Stimulated activated naive CD4-positive, alpha-beta T cell (primary cell): Measurements from ENCODE around the gene NR1H2.

ENCODE experiments used
- DNase-seq, 6 experiments: peaks; one replicate each; lab custom pipeline; 2025; lab: John Stamatoyannopoulos, UW

The NR1H2 gene

GRCh38 chr19:50422397-50423278 lies 46.4 kb downstream of the NR1H2 start:
- DNase-seq: no peak

GRCh38 chr19:50423279-50424113 lies 47.2 kb downstream of the NR1H2 start:
- no peak for DNase-seq

GRCh38 chr19:50425581-50425980 lies 49.3 kb downstream of the NR1H2 start:
- no peak for DNase-seq

GRCh38 chr19:50427318-50427925 lies 51.2 kb downstream of the NR1H2 start:
- no peak for DNase-seq

GRCh38 chr19:50427997-50428425 lies 51.8 kb downstream of the NR1H2 start:
- DNase-seq: peak; percentile 14 to 53 (median 47)

- DNase-seq: no peak
Observed at GRCh38 chr19:50428772-50429463, 52.7 kb downstream of the NR1H2 start.

- DNase-seq: peak in 1 of 6 experiments; percentile 27
Observed at GRCh38 chr19:50430888-50431342, 54.7 kb downstream of the NR1H2 start.

GRCh38 chr19:50431343-50432220 lies 55.3 kb downstream of the NR1H2 start:
- DNase-seq: peak; percentile 77 to 96 (median 85)

- no peak for DNase-seq
Observed at GRCh38 chr19:50432221-50433028, 56.2 kb downstream of the NR1H2 start, which contains the start of gene MYBPC2. TSS of gene MYBPC2 (plus strand) at chr19:50432892. CDS start at chr19:50432954, 62 bp downstream.
